ENCODE results near the gene PLXDC1. TPM values are rescaled to one million over a fixed set of nuclear protein-coding genes. Genes with fewer than 3 reads are reported as not detected.

Gene PLXDC1
- total and polyA plus RNA-seq, 2 of the 8 experiments (the other 6 are each of a cell fraction or from before 2014, with no cell fraction given) = 4.1 to 14.6 TPM

DNA sequence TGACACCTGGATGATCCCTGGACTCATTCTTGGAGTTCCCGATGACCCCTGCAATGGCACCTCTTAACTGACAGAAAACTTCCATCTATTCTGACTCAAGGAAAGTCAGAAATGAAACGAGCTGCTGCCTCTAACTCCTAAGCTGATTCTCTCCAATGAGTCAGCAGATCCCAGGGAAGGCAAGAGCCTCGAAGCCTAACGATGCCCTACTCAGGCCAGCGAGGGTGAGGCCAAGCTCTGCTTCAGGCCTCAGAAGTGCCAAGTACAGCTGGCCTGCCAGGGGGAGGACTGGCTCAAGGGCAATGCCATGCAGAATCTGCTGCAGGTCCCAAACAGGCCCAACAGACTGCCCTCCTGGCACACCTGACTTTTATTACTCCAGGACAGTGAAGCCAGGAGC lies 36.3 kb downstream of the PLXDC1 start:
- no peaks in the 10 kb centered on the region for H3K79me1 ChIP-seq (ENCODE audit: low read depth, low read length)
- H3K4ac ChIP-seq (replicated peaks; ENCODE audit: insufficient read length, low read depth, low read length) = no peak overlapping the region
- H3K18ac ChIP-seq (ENCODE audit: extremely low read depth, low read length) = no peak overlapping the region
- H3K4me1 ChIP-seq (replicated peaks in 1 of 4; ENCODE audit: control insufficient read depth in 3 of 4, insufficient read depth in 4 of 4, low read length in 3 of 4) = peaks cover 0 to 2% (median 0%) of the 10 kb centered on the region in 4 experiments; a peak in 1 of 7 replicates
- H2BK20ac ChIP-seq (ENCODE audit: low read length) = no peak overlapping the region
- H2AFZ ChIP-seq (ENCODE audit: low read length) = no peak overlapping the region
- no peak overlapping the region for H2BK120ac ChIP-seq (replicated peaks; ENCODE audit: low read depth, low read length)
- ChIA-PET POLR2A (ENCODE audit: partially characterized antibody) (interaction anchor here (0.8 to 3.7 kb wide), 5 partner anchors 10 to 39 kb away, joined by 3 to 15 read pairs (median 3); no protein-coding TSS in a partner anchor), CTCF (ENCODE audit: partially characterized antibody) (interaction anchor here (0.7 to 2.1 kb wide), 12 partner anchors 9 to 132 kb away, joined by 3 to 10 read pairs (median 4); no protein-coding TSS in a partner anchor)
- H3K9ac ChIP-seq (replicated peaks in 1 of 4; ENCODE audit: extremely low read depth in 1 of 4, low read depth in 3 of 4, low read length in 3 of 4) = peak overlapping the region in 1 of 4 experiments; percentile 13; a peak in 2 of 7 replicates
- H2BK12ac ChIP-seq (ENCODE audit: low read depth, low read length) = no peak overlapping the region; the same call in 1 of the 2 replicates
- H3K23me2 ChIP-seq (ENCODE audit: low read depth, low read length) = no peaks in the 10 kb centered on the region
- H2BK15ac ChIP-seq (ENCODE audit: low read length) = no peak overlapping the region; the same call in 1 of the 2 replicates
- H3K9me3 ChIP-seq (ENCODE audit: insufficient read depth in 2 of 2, low read depth in 1 of 2, low read length in 1 of 2) = no peaks in the 10 kb centered on the region
- H3K4me2 ChIP-seq (ENCODE audit: insufficient read depth in 1 of 2, low read depth in 2 of 2, low read length in 2 of 2) = no peak overlapping the region
- H4K5ac ChIP-seq (ENCODE audit: insufficient read length, low read depth, low read length) = no peak overlapping the region
- H3K27me3 ChIP-seq (replicated peaks in 1 of 4; ENCODE audit: control insufficient read depth in 3 of 4, extremely low read depth in 1 of 4, insufficient read depth in 3 of 4, low read length in 3 of 4) = no peaks in the 10 kb centered on the region; a peak in 2 of 7 replicates
- H3K4me3 ChIP-seq (ENCODE audit: extremely low read depth in 1 of 4, insufficient read depth in 2 of 4, low read depth in 3 of 4, low read length in 4 of 4) = no peak overlapping the region
- H2AK5ac ChIP-seq (ENCODE audit: low read depth, low read length) = no peak overlapping the region
- H3K27ac ChIP-seq (ENCODE audit: low read depth, low read length) = no peak overlapping the region
- no peaks in the 10 kb centered on the region for H4K20me1 ChIP-seq (replicated peaks in 1 of 2; ENCODE audit: control insufficient read depth in 1 of 2, insufficient read depth in 2 of 2, low read length in 2 of 2)
- H3K36me3 ChIP-seq (ENCODE audit: control insufficient read depth in 2 of 4, insufficient read depth in 4 of 4, low read length in 3 of 4) = no peaks in the 10 kb centered on the region
- H3K23ac ChIP-seq (ENCODE audit: insufficient read length) = no peak overlapping the region
- H4K8ac ChIP-seq (ENCODE audit: extremely low read depth, insufficient read depth, low read length) = no peak overlapping the region; the same call in 1 of the 2 replicates
- WGBS, 2 experiments (ENCODE audit: extremely low coverage in 1 of 2, insufficient coverage in 1 of 2, insufficient read length in 1 of 2, insufficient replicate concordance in 2 of 2, low coverage in 1 of 2, low lambda C conversion rate in 2 of 2, missing lambda C conversion rate in 1 of 2) = 93% methylated on average over 5 of the region's 5 CpGs; no CpG with 5 or more reads in 1 of the 2 experiments
- peak overlapping the region; percentile 22 for H4K91ac ChIP-seq (replicated peaks; ENCODE audit: insufficient read length, low read length)
- H3K56ac ChIP-seq (replicated peaks; ENCODE audit: insufficient read length, low read depth, low read length) = no peak overlapping the region
- DNase-seq (ENCODE audit: low read depth in 1 of 2, low spot score in 2 of 2) (no peak), FAIRE-seq (no peak)
- no peaks in the 10 kb centered on the region for H3K79me2 ChIP-seq (ENCODE audit: control insufficient read depth in 1 of 2, insufficient read depth in 2 of 2, low read length in 2 of 2)
- H3K14ac ChIP-seq (ENCODE audit: insufficient read length) = no peak overlapping the region
- no peak overlapping the region for H2BK5ac ChIP-seq (ENCODE audit: low read depth, low read length)
- no peak for TF ChIP-seq SUZ12 (IDR thresholded peaks at IDR 0.05; ENCODE audit: low read length)
- no peak for TF ChIP-seq POLR2AphosphoS5 (IDR thresholded peaks at IDR 0.05; ENCODE audit: low read depth, low read length)
- TF ChIP-seq KDM1A (IDR thresholded peaks at IDR 0.05; ENCODE audit: borderline replicate concordance, low read length) = no peak
- TF ChIP-seq EP300 (IDR thresholded peaks at IDR 0.05; ENCODE audit: borderline replicate concordance in 1 of 2, low read depth in 2 of 2, low read length in 2 of 2) = no peak
- peak; percentile 44 for TF ChIP-seq BACH1 (IDR thresholded peaks at IDR 0.05; ENCODE audit: low read length)
- no peak for TF ChIP-seq RNF2 (IDR thresholded peaks at IDR 0.05; ENCODE audit: borderline replicate concordance, low read depth, low read length, missing control alignments, poor library complexity, severe bottlenecking)

All from H1 (cell line).